GM23248 (cell line): ENCODE measurements around the gene AICDA.

ENCODE experiments used
- EZH2 ChIP-seq: fragments of 200-600 bp; sonication (generic); IDR thresholded peaks from 2 replicates; pipeline ENCODE4 v1.6.1; 2018; ENCODE audit warnings: antibody characterized with exemption, mild to moderate bottlenecking; ENCODE audit not compliant: insufficient read depth, poor library complexity, severe bottlenecking
- EZH2phosphoT487 ChIP-seq: fragments of 200-600 bp; sonication (generic); IDR thresholded peaks from 2 replicates; pipeline ENCODE4 v1.6.1; 2018; ENCODE audit warnings: antibody characterized with exemption, moderate library complexity, mild to moderate bottlenecking, low read depth; ENCODE audit not compliant: insufficient read depth

DNA sequence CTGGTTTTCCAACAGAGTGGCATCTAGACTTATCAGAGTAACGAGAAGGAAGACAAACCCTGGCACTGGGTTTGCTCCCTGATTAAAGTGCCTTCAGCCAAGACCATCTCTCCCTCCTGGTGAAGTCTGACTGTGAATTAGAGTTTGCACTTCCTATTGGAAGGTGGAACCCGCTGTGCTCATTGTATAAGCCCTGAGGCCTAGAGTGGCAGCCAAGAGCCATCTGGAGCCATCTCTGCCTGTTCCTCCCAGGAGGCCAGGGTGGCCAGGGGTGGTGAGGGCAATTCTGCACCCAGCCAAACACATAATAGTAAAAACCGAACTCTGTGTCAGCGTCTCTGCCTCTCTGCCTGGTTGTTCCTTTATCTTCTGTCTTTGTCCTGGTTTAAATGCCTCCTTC lies 25.0 kb upstream of the AICDA start:
- TF ChIP-seq EZH2phosphoT487: no peak
- no peak for TF ChIP-seq EZH2
